Fibroblast of lung (primary cell): Measurements from ENCODE around the gene NEDD4L.

ENCODE experiments used
- EZH2 ChIP-seq: IDR thresholded peaks from 2 replicates; pipeline ENCODE4 v1.5.1; 2012; ENCODE audit warnings: low read length, control low read depth, mild to moderate bottlenecking; ENCODE audit errors: missing control alignments
- TF ChIP-seq, protein P1 (sequence below), 2 donors: IDR thresholded peaks in 1 of 2; conservative IDR thresholded peaks in 1 of 2; 1 replicate in 1 of 2; 2 replicates in 1 of 2; pipeline ENCODE4 v1.5.1; 2011 to 2012; ENCODE audit warnings: low read length in 2 of 2, control low read depth in 1 of 2, inconsistent platforms in 1 of 2, low read depth in 1 of 2, mild to moderate bottlenecking in 1 of 2

DNA sequence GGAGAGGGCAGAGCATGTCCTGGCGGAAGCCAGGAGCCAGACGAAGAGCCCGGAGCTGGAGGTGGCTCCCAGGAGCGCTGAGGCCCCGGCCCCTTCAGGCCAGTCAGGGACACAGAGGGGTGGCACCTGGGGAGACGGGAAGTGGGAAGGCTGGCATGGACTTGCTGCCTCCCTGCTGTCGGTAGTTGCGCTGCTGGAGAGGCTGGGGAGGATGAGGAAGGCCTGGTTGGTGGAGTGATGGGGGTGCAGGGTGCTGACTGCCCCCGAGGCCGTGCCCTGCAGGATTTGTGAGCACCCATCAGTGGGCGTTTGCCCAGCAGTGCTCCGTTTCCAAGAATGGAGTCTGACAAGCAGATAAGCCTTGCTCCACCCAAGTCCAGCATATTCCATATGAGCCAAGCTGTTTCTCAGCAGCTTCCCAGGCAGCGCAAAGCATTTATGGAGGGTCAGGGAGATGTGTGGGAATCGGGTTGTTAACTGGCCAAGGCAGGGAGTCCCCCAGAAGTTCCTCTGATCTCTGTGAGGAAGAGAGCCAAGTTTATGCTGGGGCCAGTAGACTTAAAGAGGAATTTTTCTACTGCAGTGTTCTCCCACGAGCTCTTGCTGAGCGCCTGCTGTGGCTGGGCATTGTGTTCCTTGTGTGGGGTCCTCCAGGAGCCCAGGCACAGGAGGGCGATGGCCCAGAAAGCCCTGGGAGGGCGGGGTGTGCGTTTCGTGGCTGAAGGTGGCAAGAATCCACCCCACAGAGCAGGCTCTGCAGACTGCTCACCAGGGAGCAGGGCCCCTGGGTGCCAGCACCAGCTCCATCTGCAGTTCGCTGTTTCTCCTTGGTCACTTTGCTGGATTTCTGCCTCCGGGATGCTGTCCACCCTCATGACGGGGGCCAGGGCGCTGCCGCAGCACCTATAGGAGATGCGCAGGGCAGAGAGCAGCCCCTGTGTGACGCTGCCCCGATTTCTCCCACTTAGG, 334.7 kb downstream of the NEDD4L start:
- no peak for TF ChIP-seq EZH2
- TF ChIP-seq, protein P1, sequence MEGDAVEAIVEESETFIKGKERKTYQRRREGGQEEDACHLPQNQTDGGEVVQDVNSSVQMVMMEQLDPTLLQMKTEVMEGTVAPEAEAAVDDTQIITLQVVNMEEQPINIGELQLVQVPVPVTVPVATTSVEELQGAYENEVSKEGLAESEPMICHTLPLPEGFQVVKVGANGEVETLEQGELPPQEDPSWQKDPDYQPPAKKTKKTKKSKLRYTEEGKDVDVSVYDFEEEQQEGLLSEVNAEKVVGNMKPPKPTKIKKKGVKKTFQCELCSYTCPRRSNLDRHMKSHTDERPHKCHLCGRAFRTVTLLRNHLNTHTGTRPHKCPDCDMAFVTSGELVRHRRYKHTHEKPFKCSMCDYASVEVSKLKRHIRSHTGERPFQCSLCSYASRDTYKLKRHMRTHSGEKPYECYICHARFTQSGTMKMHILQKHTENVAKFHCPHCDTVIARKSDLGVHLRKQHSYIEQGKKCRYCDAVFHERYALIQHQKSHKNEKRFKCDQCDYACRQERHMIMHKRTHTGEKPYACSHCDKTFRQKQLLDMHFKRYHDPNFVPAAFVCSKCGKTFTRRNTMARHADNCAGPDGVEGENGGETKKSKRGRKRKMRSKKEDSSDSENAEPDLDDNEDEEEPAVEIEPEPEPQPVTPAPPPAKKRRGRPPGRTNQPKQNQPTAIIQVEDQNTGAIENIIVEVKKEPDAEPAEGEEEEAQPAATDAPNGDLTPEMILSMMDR (conservative IDR thresholded peaks at IDR 0.05 in 1 of 2, IDR thresholded peaks at IDR 0.05 in 1 of 2; ENCODE audit: low read depth in 1 of 2, low read length in 2 of 2): no peak
